ENCODE measurements around the gene DUSP7.

GRCh38 chr3:52078781-52079560 is 22.6 kb upstream of the DUSP7 start:
- no peak for TF ChIP-seq CTCF (IDR thresholded peaks at IDR 0.05; ENCODE audit: low read depth, low read length, poor library complexity, severe bottlenecking)
- TF ChIP-seq EZH2phosphoT487 (IDR thresholded peaks at IDR 0.05; ENCODE audit: borderline replicate concordance, low read length) = no peak
